HepG2 (cell line): Measurements from ENCODE around the gene ZCCHC10. TPM values are rescaled to one million over a fixed set of nuclear protein-coding genes. Genes with fewer than 3 reads are reported as not detected.

Experiments used
- AKAP8 ChIP-seq: sonication (generic); formaldehyde crosslinking; IDR thresholded peaks from 2 replicates; pipeline ENCODE4 v1.5.1; 2020; ENCODE audit warnings: mild to moderate bottlenecking, missing genetic modification reagents
- GABPB1 ChIP-seq: IDR thresholded peaks from 2 replicates; pipeline ENCODE4 v1.6.1; 2016; ENCODE audit warnings: mild to moderate bottlenecking, missing genetic modification reagents, moderate library complexity, missing compliant biosample characterization
- HOXA3 ChIP-seq: sonication (generic); formaldehyde crosslinking; IDR thresholded peaks from 2 replicates; pipeline ENCODE4 v1.5.0; 2020; ENCODE audit warnings: missing genetic modification reagents
- KLF11 ChIP-seq: IDR thresholded peaks from 2 replicates; pipeline ENCODE4 v1.6.1; 2016; ENCODE audit warnings: missing compliant biosample characterization
- KMT2B ChIP-seq: IDR thresholded peaks from 2 replicates; pipeline ENCODE4 v1.6.1; 2016; ENCODE audit warnings: missing genetic modification reagents, missing compliant biosample characterization
- SIX1 ChIP-seq: sonication (generic); formaldehyde crosslinking; IDR thresholded peaks from 2 replicates; pipeline ENCODE4 v1.4.0; 2020; ENCODE audit warnings: missing genetic modification reagents, borderline replicate concordance
- SMYD3 ChIP-seq: sonication (generic); formaldehyde crosslinking; IDR thresholded peaks from 2 replicates; pipeline ENCODE4 v1.8.1; 2023; ENCODE audit warnings: mild to moderate bottlenecking, missing genetic modification reagents
- ZFX ChIP-seq: sonication (generic); formaldehyde crosslinking; IDR thresholded peaks from 2 replicates; pipeline ENCODE4 v1.4.0; 2020; ENCODE audit warnings: mild to moderate bottlenecking, low read depth, missing genetic modification reagents, moderate library complexity
- ZNF264 ChIP-seq: sonication (generic); formaldehyde crosslinking; IDR thresholded peaks from 2 replicates; pipeline ENCODE4 v1.4.0; 2020; ENCODE audit warnings: missing genetic modification reagents
- ZNF30 ChIP-seq: sonication (generic); formaldehyde crosslinking; IDR thresholded peaks from 2 replicates; pipeline ENCODE4 v1.5.0; 2020; ENCODE audit warnings: mild to moderate bottlenecking, missing genetic modification reagents
- ZNF577 ChIP-seq: sonication (generic); formaldehyde crosslinking; IDR thresholded peaks from 2 replicates; pipeline ENCODE4 v1.4.0; 2020; ENCODE audit warnings: mild to moderate bottlenecking, low read depth, missing genetic modification reagents, borderline replicate concordance
- polyA plus RNA-seq, 8 experiments: library from polyadenylated mRNA; depleted of rRNA in 3 of 8; stranded (reverse) in 7 of 8; unstranded in 1 of 8; fragments of >200 nt; fragmentation: Illumina TruSeq in 4 of 8; extraction: Trizol in 4 of 8; gene quantifications; 2 replicates each; pipeline versions ENCODE4 v1.2.1 to v1.2.3, GENCODE V29; 2011 to 2016; ENCODE audit warnings: low read depth in 4 of 8, missing spikeins in 1 of 8, mixed read lengths in 1 of 8; ENCODE audit not compliant: insufficient read depth in 1 of 8
- total RNA-seq, 5 experiments: library from RNA; depleted of rRNA; stranded (reverse); fragments of >200 nt; fragmentation: Illumina TruSeq; extraction: Trizol; gene quantifications; 2 replicates each; pipeline ENCODE4 v1.2.3, GENCODE V29; 2016; ENCODE audit warnings: low read depth in 1 of 5
- TF ChIP-seq, protein P1 (sequence below), 2 experiments: fragments of 450-650 bp in 1 of 2; sonication (generic) in 1 of 2; formaldehyde crosslinking in 1 of 2; IDR thresholded peaks; 2 replicates each; pipeline versions ENCODE4 v1.6.1 to v1.8.0; 2016 to 2022; ENCODE audit warnings: antibody characterized with exemption in 1 of 2, mild to moderate bottlenecking in 1 of 2, missing genetic modification reagents in 1 of 2
- TF ChIP-seq, protein P2 (sequence below): sonication (generic); formaldehyde crosslinking; IDR thresholded peaks from 2 replicates; pipeline ENCODE4 v1.5.1; 2020; ENCODE audit warnings: mild to moderate bottlenecking, missing genetic modification reagents, moderate library complexity
- TF ChIP-seq, protein P3 (sequence below): sonication (generic); formaldehyde crosslinking; IDR thresholded peaks from 2 replicates; pipeline ENCODE4 v1.4.0; 2020; ENCODE audit warnings: missing genetic modification reagents

The ZCCHC10 gene
- total and polyA plus RNA-seq, 2 of the 13 experiments (the other 11 are each of a cell fraction or from before 2014, with no cell fraction given), result 40.7 to 48.2 TPM

DNA sequence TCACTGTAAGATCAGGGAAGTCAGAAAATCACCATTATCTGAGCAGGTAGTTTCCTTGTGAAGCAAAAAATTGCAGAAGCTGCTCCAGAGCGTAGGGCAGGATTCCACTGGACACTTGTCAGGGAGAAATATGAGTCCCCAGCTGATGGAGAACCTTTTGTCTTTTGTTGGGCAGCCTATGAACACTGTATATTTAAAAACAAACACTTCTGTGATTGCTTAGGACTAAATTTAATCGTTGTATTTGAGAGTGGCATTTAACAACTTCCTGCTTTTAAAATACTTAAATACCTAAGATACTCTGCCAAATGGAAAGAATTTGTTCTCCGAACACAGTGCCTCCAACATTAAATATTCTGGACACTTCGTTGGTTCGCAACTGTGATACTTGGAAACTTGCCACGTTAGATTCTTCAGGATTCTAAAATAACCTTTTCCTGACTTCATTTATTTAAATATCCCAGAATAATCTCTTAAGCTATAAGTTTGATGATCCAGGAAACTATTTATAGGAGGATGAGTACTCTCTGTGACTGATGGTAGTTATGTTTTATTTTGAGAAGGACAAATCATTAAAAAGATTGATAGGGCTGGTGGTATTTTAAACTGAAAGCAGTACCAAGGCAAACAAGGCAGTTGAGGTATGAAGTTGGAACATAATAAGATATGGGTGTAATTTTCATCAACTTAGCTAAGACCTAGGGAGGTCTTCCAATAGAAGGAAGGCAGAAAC, 22.8 kb upstream of the ZCCHC10 start (continued):
- TF ChIP-seq, protein P1, sequence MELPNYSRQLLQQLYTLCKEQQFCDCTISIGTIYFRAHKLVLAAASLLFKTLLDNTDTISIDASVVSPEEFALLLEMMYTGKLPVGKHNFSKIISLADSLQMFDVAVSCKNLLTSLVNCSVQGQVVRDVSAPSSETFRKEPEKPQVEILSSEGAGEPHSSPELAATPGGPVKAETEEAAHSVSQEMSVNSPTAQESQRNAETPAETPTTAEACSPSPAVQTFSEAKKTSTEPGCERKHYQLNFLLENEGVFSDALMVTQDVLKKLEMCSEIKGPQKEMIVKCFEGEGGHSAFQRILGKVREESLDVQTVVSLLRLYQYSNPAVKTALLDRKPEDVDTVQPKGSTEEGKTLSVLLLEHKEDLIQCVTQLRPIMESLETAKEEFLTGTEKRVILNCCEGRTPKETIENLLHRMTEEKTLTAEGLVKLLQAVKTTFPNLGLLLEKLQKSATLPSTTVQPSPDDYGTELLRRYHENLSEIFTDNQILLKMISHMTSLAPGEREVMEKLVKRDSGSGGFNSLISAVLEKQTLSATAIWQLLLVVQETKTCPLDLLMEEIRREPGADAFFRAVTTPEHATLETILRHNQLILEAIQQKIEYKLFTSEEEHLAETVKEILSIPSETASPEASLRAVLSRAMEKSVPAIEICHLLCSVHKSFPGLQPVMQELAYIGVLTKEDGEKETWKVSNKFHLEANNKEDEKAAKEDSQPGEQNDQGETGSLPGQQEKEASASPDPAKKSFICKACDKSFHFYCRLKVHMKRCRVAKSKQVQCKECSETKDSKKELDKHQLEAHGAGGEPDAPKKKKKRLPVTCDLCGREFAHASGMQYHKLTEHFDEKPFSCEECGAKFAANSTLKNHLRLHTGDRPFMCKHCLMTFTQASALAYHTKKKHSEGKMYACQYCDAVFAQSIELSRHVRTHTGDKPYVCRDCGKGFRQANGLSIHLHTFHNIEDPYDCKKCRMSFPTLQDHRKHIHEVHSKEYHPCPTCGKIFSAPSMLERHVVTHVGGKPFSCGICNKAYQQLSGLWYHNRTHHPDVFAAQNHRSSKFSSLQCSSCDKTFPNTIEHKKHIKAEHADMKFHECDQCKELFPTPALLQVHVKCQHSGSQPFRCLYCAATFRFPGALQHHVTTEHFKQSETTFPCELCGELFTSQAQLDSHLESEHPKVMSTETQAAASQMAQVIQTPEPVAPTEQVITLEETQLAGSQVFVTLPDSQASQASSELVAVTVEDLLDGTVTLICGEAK (IDR thresholded peaks at IDR 0.05), result no peak
- TF ChIP-seq, protein P1 (CRISPR knock-in tag; IDR thresholded peaks at IDR 0.05), result no peak
- no peak for TF ChIP-seq KMT2B (CRISPR knock-in tag)
- TF ChIP-seq SMYD3 (CRISPR knock-in tag), result no peak
- no peak for TF ChIP-seq ZFX (CRISPR knock-in tag)
- TF ChIP-seq KLF11 (CRISPR knock-in tag), result 0 out of 2 replicates have a peak, but pooled peaks have one; percentile 3
- no peak for TF ChIP-seq GABPB1 (CRISPR knock-in tag)
- TF ChIP-seq ZNF264 (CRISPR knock-in tag), result no peak
- TF ChIP-seq AKAP8 (CRISPR knock-in tag), result no peak
- TF ChIP-seq HOXA3 (CRISPR knock-in tag), result no peak
- TF ChIP-seq, protein P2, sequence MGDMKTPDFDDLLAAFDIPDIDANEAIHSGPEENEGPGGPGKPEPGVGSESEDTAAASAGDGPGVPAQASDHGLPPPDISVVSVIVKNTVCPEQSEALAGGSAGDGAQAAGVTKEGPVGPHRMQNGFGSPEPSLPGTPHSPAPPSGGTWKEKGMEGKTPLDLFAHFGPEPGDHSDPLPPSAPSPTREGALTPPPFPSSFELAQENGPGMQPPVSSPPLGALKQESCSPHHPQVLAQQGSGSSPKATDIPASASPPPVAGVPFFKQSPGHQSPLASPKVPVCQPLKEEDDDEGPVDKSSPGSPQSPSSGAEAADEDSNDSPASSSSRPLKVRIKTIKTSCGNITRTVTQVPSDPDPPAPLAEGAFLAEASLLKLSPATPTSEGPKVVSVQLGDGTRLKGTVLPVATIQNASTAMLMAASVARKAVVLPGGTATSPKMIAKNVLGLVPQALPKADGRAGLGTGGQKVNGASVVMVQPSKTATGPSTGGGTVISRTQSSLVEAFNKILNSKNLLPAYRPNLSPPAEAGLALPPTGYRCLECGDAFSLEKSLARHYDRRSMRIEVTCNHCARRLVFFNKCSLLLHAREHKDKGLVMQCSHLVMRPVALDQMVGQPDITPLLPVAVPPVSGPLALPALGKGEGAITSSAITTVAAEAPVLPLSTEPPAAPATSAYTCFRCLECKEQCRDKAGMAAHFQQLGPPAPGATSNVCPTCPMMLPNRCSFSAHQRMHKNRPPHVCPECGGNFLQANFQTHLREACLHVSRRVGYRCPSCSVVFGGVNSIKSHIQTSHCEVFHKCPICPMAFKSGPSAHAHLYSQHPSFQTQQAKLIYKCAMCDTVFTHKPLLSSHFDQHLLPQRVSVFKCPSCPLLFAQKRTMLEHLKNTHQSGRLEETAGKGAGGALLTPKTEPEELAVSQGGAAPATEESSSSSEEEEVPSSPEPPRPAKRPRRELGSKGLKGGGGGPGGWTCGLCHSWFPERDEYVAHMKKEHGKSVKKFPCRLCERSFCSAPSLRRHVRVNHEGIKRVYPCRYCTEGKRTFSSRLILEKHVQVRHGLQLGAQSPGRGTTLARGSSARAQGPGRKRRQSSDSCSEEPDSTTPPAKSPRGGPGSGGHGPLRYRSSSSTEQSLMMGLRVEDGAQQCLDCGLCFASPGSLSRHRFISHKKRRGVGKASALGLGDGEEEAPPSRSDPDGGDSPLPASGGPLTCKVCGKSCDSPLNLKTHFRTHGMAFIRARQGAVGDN, result no peak
- TF ChIP-seq, protein P3, sequence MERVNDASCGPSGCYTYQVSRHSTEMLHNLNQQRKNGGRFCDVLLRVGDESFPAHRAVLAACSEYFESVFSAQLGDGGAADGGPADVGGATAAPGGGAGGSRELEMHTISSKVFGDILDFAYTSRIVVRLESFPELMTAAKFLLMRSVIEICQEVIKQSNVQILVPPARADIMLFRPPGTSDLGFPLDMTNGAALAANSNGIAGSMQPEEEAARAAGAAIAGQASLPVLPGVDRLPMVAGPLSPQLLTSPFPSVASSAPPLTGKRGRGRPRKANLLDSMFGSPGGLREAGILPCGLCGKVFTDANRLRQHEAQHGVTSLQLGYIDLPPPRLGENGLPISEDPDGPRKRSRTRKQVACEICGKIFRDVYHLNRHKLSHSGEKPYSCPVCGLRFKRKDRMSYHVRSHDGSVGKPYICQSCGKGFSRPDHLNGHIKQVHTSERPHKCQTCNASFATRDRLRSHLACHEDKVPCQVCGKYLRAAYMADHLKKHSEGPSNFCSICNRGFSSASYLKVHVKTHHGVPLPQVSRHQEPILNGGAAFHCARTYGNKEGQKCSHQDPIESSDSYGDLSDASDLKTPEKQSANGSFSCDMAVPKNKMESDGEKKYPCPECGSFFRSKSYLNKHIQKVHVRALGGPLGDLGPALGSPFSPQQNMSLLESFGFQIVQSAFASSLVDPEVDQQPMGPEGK (CRISPR knock-in tag), result no peak
- no peak for TF ChIP-seq ZNF577
- TF ChIP-seq ZNF30 (CRISPR knock-in tag), result no peak
- no peak for TF ChIP-seq SIX1 (CRISPR knock-in tag)
